Activated naive CD8-positive, alpha-beta T cell treated with anti-CD3 and anti-CD28 coated beads, Interleukin-2, amount 10 ng/mL, durations not matched to agents 7 days and 5 days (primary cell): ENCODE measurements around the gene PTPA. TPM values are rescaled to one million over a fixed set of nuclear protein-coding genes. Genes with fewer than 3 reads are reported as not detected.
"Not testable (repeated sequence)": the region's sequence is repeated elsewhere in the genome, so short reads cannot be mapped to it uniquely, and the experiment has no call there.

Experiments used
- ATAC-seq: fragments of 150-1000 bp; cut with Tn5 transposase; one replicate; pipeline ENCODE4 v1.10.0; 2021; ENCODE audit warnings: low read depth, moderate library complexity
- POLR2A ChIA-PET: fragments of 350-600 bp; sonication (Branson Sonifier 250); formaldehyde crosslinking; loops from one replicate; lab custom pipeline; 2021; ENCODE audit warnings: antibody characterized with exemption; lab: Charles Lee
- DNase-seq: peaks from one replicate; pipeline ENCODE4 v3.0.0; 2021
- H3K27ac Mint-ChIP-seq: one replicate; pipeline ENCODE4 v1.8.0; 2022; ENCODE audit warnings: mild to moderate bottlenecking, mixed read lengths
- H3K27me3 Mint-ChIP-seq: one replicate; pipeline ENCODE4 v1.8.0; 2022; ENCODE audit warnings: mild to moderate bottlenecking, moderate library complexity, mixed read lengths
- H3K36me3 Mint-ChIP-seq: one replicate; pipeline ENCODE4 v1.8.0; 2021; ENCODE audit warnings: mild to moderate bottlenecking, mixed read lengths
- H3K4me1 Mint-ChIP-seq: one replicate; pipeline ENCODE4 v1.8.0; 2021; ENCODE audit warnings: mixed read lengths
- H3K4me3 Mint-ChIP-seq: one replicate; pipeline ENCODE4 v1.8.0; 2022; ENCODE audit warnings: mild to moderate bottlenecking, moderate library complexity, mixed read lengths
- H3K9me3 Mint-ChIP-seq: one replicate; pipeline ENCODE4 v1.8.0; 2021; ENCODE audit warnings: mixed read lengths
- total RNA-seq, 2 experiments: library from RNA; stranded (reverse); gene quantifications; one replicate each; pipeline ENCODE4 v1.2.3, GENCODE V29; 2021

Gene PTPA
- total RNA-seq, 2 experiments from 2014 or later, result 88.3 to 91.0 TPM

- DNase-seq (no peak), ATAC-seq (no peak)
- H3K4me3 Mint-ChIP-seq, result no peak overlapping the region
- no peak overlapping the region for H3K27ac Mint-ChIP-seq
- H3K36me3 Mint-ChIP-seq, result no peaks in the 10 kb centered on the region
- H3K9me3 Mint-ChIP-seq, result no peaks in the 10 kb centered on the region
- POLR2A ChIA-PET, result no interaction called here
- no peaks in the 10 kb centered on the region for H3K27me3 Mint-ChIP-seq
- H3K4me1 Mint-ChIP-seq, result peaks cover 3% of the 10 kb centered on the region
These were observed 74.2 kb downstream of the PTPA start for GRCh38 chr9:129185402-129185801.

- DNase-seq (no peak), ATAC-seq (no peak)
- Mint-ChIP-seq H3K27me3 (no peaks in the 10 kb centered on the region), H3K4me3 (no peak overlapping the region), H3K4me1 (peaks cover 3% of the 10 kb centered on the region), H3K27ac (no peak overlapping the region), H3K36me3 (no peaks in the 10 kb centered on the region), H3K9me3 (no peaks in the 10 kb centered on the region)
- POLR2A ChIA-PET, result no interaction called here
These were observed 74.8 kb downstream of the PTPA start for GRCh38 chr9:129185991-129186390.

GRCh38 chr9:129187042-129187441, 75.8 kb downstream of the PTPA start:
- H3K9me3 Mint-ChIP-seq, result peaks cover 2% of the 10 kb centered on the region
- peaks cover 3% of the 10 kb centered on the region for H3K4me1 Mint-ChIP-seq
- no peaks in the 10 kb centered on the region for H3K36me3 Mint-ChIP-seq
- DNase-seq (no peak), ATAC-seq (no peak)
- POLR2A ChIA-PET, result interaction anchor here (2.2 kb wide), 1 partner anchor 9 kb away, joined by 10 read pairs; the partner anchor contains the start of gene IER5L
- no peak overlapping the region for H3K27ac Mint-ChIP-seq
- H3K4me3 Mint-ChIP-seq, result no peak overlapping the region
- H3K27me3 Mint-ChIP-seq, result peaks cover 1% of the 10 kb centered on the region

GRCh38 chr9:129189971-129190370, 78.8 kb downstream of the PTPA start:
- H3K9me3 Mint-ChIP-seq, DNase-seq, H3K4me1 Mint-ChIP-seq, H3K27ac Mint-ChIP-seq, POLR2A ChIA-PET, H3K4me3 Mint-ChIP-seq, H3K36me3 Mint-ChIP-seq, ATAC-seq: not testable (repeated sequence)
- H3K27me3 Mint-ChIP-seq, result peaks cover 14% of the 10 kb centered on the region

- H3K27ac Mint-ChIP-seq, result no peak overlapping the region
- H3K9me3 Mint-ChIP-seq, result peaks cover 8% of the 10 kb centered on the region
- no peaks in the 10 kb centered on the region for H3K4me1 Mint-ChIP-seq
- POLR2A ChIA-PET, result no interaction called here
- peaks cover 14% of the 10 kb centered on the region for H3K27me3 Mint-ChIP-seq
- H3K4me3 Mint-ChIP-seq, result no peak overlapping the region
- H3K36me3 Mint-ChIP-seq, result no peaks in the 10 kb centered on the region
- DNase-seq, result no peak
- ATAC-seq, result no peak
These were observed 80.0 kb downstream of the PTPA start for GRCh38 chr9:129191234-129191633.

GRCh38 chr9:129193655-129194054, 82.4 kb downstream of the PTPA start:
- Mint-ChIP-seq H3K4me1 (no peaks in the 10 kb centered on the region), H3K4me3 (no peak overlapping the region), H3K36me3 (no peaks in the 10 kb centered on the region), H3K9me3 (peaks cover 8% of the 10 kb centered on the region), H3K27me3 (peaks cover 23% of the 10 kb centered on the region), H3K27ac (no peak overlapping the region)
- DNase-seq (no peak), ATAC-seq (no peak)
- POLR2A ChIA-PET, result interaction anchor here (0.6 kb wide), 1 partner anchor 13 kb away, joined by 3 read pairs; no protein-coding TSS in a partner anchor

GRCh38 chr9:129194221-129194620, 83.0 kb downstream of the PTPA start:
- Mint-ChIP-seq H3K36me3 (no peaks in the 10 kb centered on the region), H3K27ac (no peak overlapping the region), H3K4me1 (peaks cover 1% of the 10 kb centered on the region), H3K4me3 (no peak overlapping the region), H3K9me3 (peaks cover 8% of the 10 kb centered on the region), H3K27me3 (peaks cover 23% of the 10 kb centered on the region)
- DNase-seq (no peak), ATAC-seq (no peak)
- POLR2A ChIA-PET, result interaction anchor here (0.6 kb wide), 1 partner anchor 13 kb away, joined by 3 read pairs; no protein-coding TSS in a partner anchor

GRCh38 chr9:129195606-129196005, 84.4 kb downstream of the PTPA start:
- no peak overlapping the region for H3K4me3 Mint-ChIP-seq
- peaks cover 23% of the 10 kb centered on the region for H3K27me3 Mint-ChIP-seq
- peaks cover 8% of the 10 kb centered on the region for H3K9me3 Mint-ChIP-seq
- no peaks in the 10 kb centered on the region for H3K36me3 Mint-ChIP-seq
- H3K27ac Mint-ChIP-seq, result no peak overlapping the region
- peaks cover 1% of the 10 kb centered on the region for H3K4me1 Mint-ChIP-seq
- DNase-seq, result no peak
- ATAC-seq, result no peak
- POLR2A ChIA-PET, result no interaction called here

GRCh38 chr9:129197045-129197444, 85.8 kb downstream of the PTPA start:
- H3K27me3 Mint-ChIP-seq, result peaks cover 22% of the 10 kb centered on the region
- not testable (repeated sequence) for H3K27ac Mint-ChIP-seq, H3K4me3 Mint-ChIP-seq, H3K36me3 Mint-ChIP-seq, H3K4me1 Mint-ChIP-seq, ATAC-seq, DNase-seq, H3K9me3 Mint-ChIP-seq
- POLR2A ChIA-PET, result interaction anchor here (0.9 kb wide), 1 partner anchor 19 kb away, joined by 3 read pairs; the partner anchor contains the start of gene IER5L

- Mint-ChIP-seq H3K4me3 (no peak overlapping the region), H3K4me1 (peaks cover 1% of the 10 kb centered on the region), H3K36me3 (no peaks in the 10 kb centered on the region), H3K9me3 (peaks cover 3% of the 10 kb centered on the region), H3K27ac (no peak overlapping the region), H3K27me3 (peaks cover 16% of the 10 kb centered on the region)
- POLR2A ChIA-PET, result interaction anchor here (0.9 kb wide), 1 partner anchor 20 kb away, joined by 3 read pairs; the partner anchor contains the start of gene IER5L
- ATAC-seq, result no peak
- DNase-seq, result no peak
These were observed 86.7 kb downstream of the PTPA start for GRCh38 chr9:129197978-129198318.

Other genes with a start within 250 kb of the PTPA start
- 10 to 100 TPM; 14.9 to 16.3 TPM for gene KYAT1, start 229.5 kb upstream of the PTPA start, total RNA-seq
- gene LRRC8A, start 229.3 kb upstream of the PTPA start, total RNA-seq, result 10 to 100 TPM; 24.1 to 25.9 TPM
- gene PHYHD1, start 190.4 kb upstream of the PTPA start, total RNA-seq, result 1 to 10 TPM; 1.4 to 1.6 TPM
- gene DOLK, start 163.8 kb upstream of the PTPA start, total RNA-seq, result 1 to 10 TPM; 9.4 to 9.5 TPM
- 10 to 100 TPM; 64.2 to 65.3 TPM for gene NUP188, start 163.7 kb upstream of the PTPA start, total RNA-seq
- gene SH3GLB2, start 83.1 kb upstream of the PTPA start, total RNA-seq, result 100 to 1,000 TPM in 1 of 2 experiments, 10 to 100 TPM in 1; 98.7 to 104 TPM
- 10 to 100 TPM; 62.1 to 66.0 TPM for gene MIGA2, start 74.8 kb upstream of the PTPA start, total RNA-seq
- 10 to 100 TPM; 17.4 to 21.6 TPM for gene DOLPP1, start 30.3 kb upstream of the PTPA start, total RNA-seq
- 10 to 100 TPM; 19.5 to 22.7 TPM for gene CRAT, start 622 bp upstream of the PTPA start, total RNA-seq
- gene IER5L, start 66.8 kb downstream of the PTPA start, total RNA-seq, result 1 to 10 TPM; 8.6 to 8.8 TPM